Lung (tissue), 12 donors: ENCODE measurements around the gene INHBC. TPM values are rescaled to one million over a fixed set of nuclear protein-coding genes. Genes with fewer than 3 reads are reported as not detected.

Experiments
- ATAC-seq: fragments of 200-7000 bp; cut with Tn5 transposase; one replicate; pipeline ENCODE4 v1.9.1; 2020; ENCODE audit warnings: moderate number of reproducible peaks; ENCODE audit not compliant: insufficient read depth, low FRiP score
- DNase-seq, 3 donors: peaks; one replicate each; pipeline ENCODE4 v3.0.0-alpha.2; 2013 to 2017
- H3K27ac ChIP-seq, 2 donors: one replicate each; pipeline ENCODE4 v1.5.1; 2013; ENCODE audit warnings: mild to moderate bottlenecking in 2 of 2, moderate library complexity in 2 of 2, control low read depth in 1 of 2, inconsistent platforms in 1 of 2, low read depth in 1 of 2, low read length in 1 of 2
- H3K27me3 ChIP-seq, 3 donors: one replicate each; pipeline ENCODE4 v1.5.1; 2013; ENCODE audit warnings: low read length in 2 of 3; ENCODE audit not compliant: control insufficient read depth in 3 of 3, insufficient read depth in 3 of 3
- H3K36me3 ChIP-seq, 4 donors: one replicate each; pipeline ENCODE4 v1.5.1; 2013; ENCODE audit warnings: low read length in 4 of 4, mild to moderate bottlenecking in 1 of 4, moderate library complexity in 1 of 4; ENCODE audit not compliant: control insufficient read depth in 4 of 4, insufficient read depth in 4 of 4
- H3K4me1 ChIP-seq, 5 donors: one replicate each; pipeline ENCODE4 v1.5.1; 2013; ENCODE audit warnings: low read length in 5 of 5, mild to moderate bottlenecking in 2 of 5, moderate library complexity in 1 of 5; ENCODE audit not compliant: control insufficient read depth in 5 of 5, insufficient read depth in 5 of 5
- H3K4me3 ChIP-seq: one replicate; pipeline ENCODE4 v1.5.1; 2013; ENCODE audit warnings: mild to moderate bottlenecking, control low read depth, moderate library complexity
- H3K9ac ChIP-seq, 2 donors: one replicate each; pipeline ENCODE4 v1.5.1; 2013; ENCODE audit warnings: low read length in 2 of 2, control low read depth in 1 of 2; ENCODE audit not compliant: insufficient read depth in 1 of 2
- H3K9me3 ChIP-seq, 4 donors: one replicate each; pipeline ENCODE4 v1.5.1; 2013; ENCODE audit warnings: low read length in 3 of 4, mild to moderate bottlenecking in 1 of 4, moderate library complexity in 1 of 4; ENCODE audit not compliant: control insufficient read depth in 4 of 4, insufficient read depth in 3 of 4
- WGBS, 2 donors: extraction: QIAGEN DNeasy Blood & Tissue Kit; methylation state at CpG; one replicate each; pipeline ENCODE4 v1.1.7; 2013; 5-methylcytosine and 5-hydroxymethylcytosine counted together
- polyA plus RNA-seq, 2 donors: library from polyadenylated mRNA; stranded (reverse); fragments of 200-250 nt; gene quantifications; one replicate each; pipeline ENCODE4 v1.2.1, GENCODE V29; 2013
- total RNA-seq, 2 donors: library from RNA; depleted of rRNA in 1 of 2; stranded (reverse); fragments of >200 nt in 1 of 2; gene quantifications; one replicate each; pipeline ENCODE4 v1.2.1, GENCODE V29; 2014 to 2021
- TF ChIP-seq, protein P1 (sequence below): IDR thresholded peaks from 2 replicates; pipeline ENCODE4 v1.5.1; 2012; ENCODE audit warnings: mild to moderate bottlenecking; ENCODE audit errors: control extremely low read depth, extremely low read depth
- donor health status: control.
- donor health status: control.
- donor health status: Bipolar disorder and iron deficiency.
- donor health status: healthy.
- donor health status: DM: yes; HTN: yes; CAD: no.

The INHBC gene
- total and polyA plus RNA-seq, 4 donors = 0.02 TPM; not detected in 3

- Histone ChIP-seq H3K4me3 (no peak overlapping the region), H3K27ac (no peak overlapping the region), H3K9ac (no peak overlapping the region), H3K9me3 (no peaks in the 10 kb centered on the region), H3K4me1 (peaks cover 0 to 17% (median 0%) of the 10 kb centered on the region in 5 donors), H3K27me3 (peaks cover 0 to 51% (median 39%) of the 10 kb centered on the region in 3 donors), H3K36me3 (peaks cover 0 to 13% (median under 1%) of the 10 kb centered on the region in 4 donors)
- TF ChIP-seq, protein P1, sequence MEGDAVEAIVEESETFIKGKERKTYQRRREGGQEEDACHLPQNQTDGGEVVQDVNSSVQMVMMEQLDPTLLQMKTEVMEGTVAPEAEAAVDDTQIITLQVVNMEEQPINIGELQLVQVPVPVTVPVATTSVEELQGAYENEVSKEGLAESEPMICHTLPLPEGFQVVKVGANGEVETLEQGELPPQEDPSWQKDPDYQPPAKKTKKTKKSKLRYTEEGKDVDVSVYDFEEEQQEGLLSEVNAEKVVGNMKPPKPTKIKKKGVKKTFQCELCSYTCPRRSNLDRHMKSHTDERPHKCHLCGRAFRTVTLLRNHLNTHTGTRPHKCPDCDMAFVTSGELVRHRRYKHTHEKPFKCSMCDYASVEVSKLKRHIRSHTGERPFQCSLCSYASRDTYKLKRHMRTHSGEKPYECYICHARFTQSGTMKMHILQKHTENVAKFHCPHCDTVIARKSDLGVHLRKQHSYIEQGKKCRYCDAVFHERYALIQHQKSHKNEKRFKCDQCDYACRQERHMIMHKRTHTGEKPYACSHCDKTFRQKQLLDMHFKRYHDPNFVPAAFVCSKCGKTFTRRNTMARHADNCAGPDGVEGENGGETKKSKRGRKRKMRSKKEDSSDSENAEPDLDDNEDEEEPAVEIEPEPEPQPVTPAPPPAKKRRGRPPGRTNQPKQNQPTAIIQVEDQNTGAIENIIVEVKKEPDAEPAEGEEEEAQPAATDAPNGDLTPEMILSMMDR = no peak
- DNase-seq = no peak
- 75 to 78% methylated on average over 8 of the region's 8 CpGs for WGBS, 2 donors
- no peak for ATAC-seq
These were observed 39.8 kb downstream of the INHBC start for GRCh38 chr12:57474430-57474829.

- DNase-seq (no peak), ATAC-seq (no peak)
- TF ChIP-seq, protein P1 = no peak
- H3K9me3 ChIP-seq = no peaks in the 10 kb centered on the region
- H3K4me3 ChIP-seq = no peak overlapping the region
- no peak overlapping the region for H3K27ac ChIP-seq
- peaks cover 0 to 9% (median 0%) of the 10 kb centered on the region in 4 donors for H3K36me3 ChIP-seq
- H3K4me1 ChIP-seq = peaks cover 0 to 17% (median 0%) of the 10 kb centered on the region in 5 donors
- H3K27me3 ChIP-seq = peaks cover 0 to 53% (median 39%) of the 10 kb centered on the region in 3 donors
- no peak overlapping the region for H3K9ac ChIP-seq
- WGBS, 2 donors = 73 to 80% methylated on average over 7 of the region's 7 CpGs
These were observed 40.3 kb downstream of the INHBC start for GRCh38 chr12:57474862-57475261.

DNA sequence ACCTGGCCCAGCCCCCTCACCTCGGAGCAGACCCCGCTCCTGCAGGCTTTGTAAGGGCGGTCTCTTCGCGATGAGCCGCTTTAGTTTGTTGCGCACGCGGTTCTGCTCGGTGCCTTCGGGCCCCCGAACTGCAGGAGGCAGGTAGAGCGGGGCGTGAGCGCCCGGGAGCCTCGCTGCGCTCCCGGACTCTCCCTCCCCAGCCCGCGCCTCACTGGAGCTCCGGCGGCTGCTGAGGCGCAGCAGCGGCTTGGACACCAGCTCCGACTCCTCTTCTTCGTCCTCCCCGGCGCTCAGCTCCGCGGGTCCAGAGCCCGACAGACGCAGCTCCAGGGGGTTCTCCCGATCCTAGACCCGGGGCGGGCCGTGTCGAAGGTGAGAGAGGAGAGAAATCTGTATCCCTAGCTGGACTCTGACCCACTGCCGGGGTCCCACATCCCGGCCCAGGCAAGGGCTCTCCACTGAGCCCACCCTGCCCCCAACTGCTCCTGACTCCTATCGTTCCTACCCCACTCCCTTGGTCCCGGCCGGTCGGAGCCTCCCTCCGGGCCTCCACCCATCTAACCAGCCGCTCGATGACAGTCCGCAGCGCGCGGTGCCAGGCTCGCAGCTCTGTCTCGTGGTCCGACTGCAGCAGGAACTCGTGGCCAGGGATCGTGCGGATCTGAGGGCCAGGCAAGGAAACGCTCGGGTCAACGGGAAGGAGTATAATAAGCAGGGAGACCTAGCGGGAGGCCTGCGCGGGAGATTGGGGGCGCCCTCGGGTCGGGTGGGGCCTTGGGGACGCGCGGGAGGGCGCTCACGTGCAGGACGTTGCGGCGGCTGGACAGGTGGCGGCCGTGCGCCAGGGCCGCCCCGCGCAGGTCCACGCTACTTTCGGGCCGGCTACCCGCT lies 40.9 kb downstream of the INHBC start:
- TF ChIP-seq, protein P1 = no peak
- Histone ChIP-seq H3K4me3 (no peak overlapping the region), H3K27ac (no peak overlapping the region), H3K9me3 (no peaks in the 10 kb centered on the region), H3K27me3 (peaks cover 0 to 53% (median 39%) of the 10 kb centered on the region in 3 donors), H3K4me1 (peaks cover 0 to 17% (median 0%) of the 10 kb centered on the region in 5 donors), H3K36me3 (peaks cover 0 to 2% (median 0%) of the 10 kb centered on the region in 4 donors), H3K9ac (no peak overlapping the region)
- DNase-seq = peak in 2 of 3 donors; percentile 39 to 54
- ATAC-seq = peak; percentile 22
- WGBS, 2 donors = 20 to 42% methylated on average over 80 to 84 of the region's 84 CpGs
